Measurements from ENCODE around the gene HIGD1C.
"Not testable (repeated sequence)": the region's sequence is repeated elsewhere in the genome, so short reads cannot be mapped to it uniquely, and the experiment has no call there.

HIGD1C gene

GRCh38 chr12:51004504-51004903 is 52.2 kb downstream of the HIGD1C start:
- peaks cover 24% of the 10 kb centered on the region for H3K4me1 ChIP-seq (ENCODE audit: insufficient read depth, low read length)
- H3K4me3 ChIP-seq (ENCODE audit: low read length): no peak overlapping the region
- 83% methylated on average over 6 of the region's 6 CpGs for WGBS
- no peaks in the 10 kb centered on the region for H3K27me3 ChIP-seq (ENCODE audit: insufficient read depth, low read length)
- peaks cover 57% of the 10 kb centered on the region for H3K36me3 ChIP-seq (ENCODE audit: insufficient read depth, low read length)
- peak overlapping the region; percentile 54; the same call in 1 of the 2 replicates for H3K27ac ChIP-seq (ENCODE audit: low read depth, low read length)
- H3K9me3 ChIP-seq (ENCODE audit: insufficient read depth, low read depth, low read length): no peaks in the 10 kb centered on the region
- H3K9ac ChIP-seq (ENCODE audit: low read depth, low read length): peak overlapping the region; percentile 2; the same call in 1 of the 2 replicates

- Histone ChIP-seq H3K36me3 (ENCODE audit: insufficient read depth, low read length) (peaks cover 54% of the 10 kb centered on the region), H3K9me3 (ENCODE audit: insufficient read depth, low read depth, low read length) (no peaks in the 10 kb centered on the region), H3K27ac (ENCODE audit: low read depth, low read length) (peak overlapping the region; percentile 54), H3K27me3 (ENCODE audit: insufficient read depth, low read length) (no peaks in the 10 kb centered on the region), H3K4me1 (ENCODE audit: insufficient read depth, low read length) (peaks cover 26% of the 10 kb centered on the region), H3K9ac (ENCODE audit: low read depth, low read length) (peak overlapping the region; percentile 2; the same call in 1 of the 2 replicates), H3K4me3 (ENCODE audit: low read length) (no peak overlapping the region)
- 95% methylated on average over 3 of the region's 3 CpGs for WGBS
These were observed 52.7 kb downstream of the HIGD1C start for GRCh38 chr12:51005030-51005429.

GRCh38 chr12:51005671-51006070 is 53.3 kb downstream of the HIGD1C start:
- Histone ChIP-seq H3K9ac (ENCODE audit: low read depth, low read length) (peak overlapping the region; percentile 2; the same call in 1 of the 2 replicates), H3K4me1 (ENCODE audit: insufficient read depth, low read length) (peaks cover 26% of the 10 kb centered on the region), H3K27me3 (ENCODE audit: insufficient read depth, low read length) (no peaks in the 10 kb centered on the region), H3K36me3 (ENCODE audit: insufficient read depth, low read length) (peaks cover 48% of the 10 kb centered on the region), H3K27ac (ENCODE audit: low read depth, low read length) (peak overlapping the region; percentile 54), H3K9me3 (ENCODE audit: insufficient read depth, low read depth, low read length) (no peaks in the 10 kb centered on the region), H3K4me3 (ENCODE audit: low read length) (no peak overlapping the region)
- WGBS: 97% methylated on average over 3 of the region's 3 CpGs

GRCh38 chr12:51008329-51009055 is 56.1 kb downstream of the HIGD1C start:
- no peak overlapping the region for H3K4me3 ChIP-seq (ENCODE audit: low read length)
- H3K9me3 ChIP-seq (ENCODE audit: insufficient read depth, low read depth, low read length): no peaks in the 10 kb centered on the region
- H3K9ac ChIP-seq (ENCODE audit: low read depth, low read length): peak overlapping the region; percentile 32; the same call in 1 of the 2 replicates
- WGBS: no CpG with 5 or more reads among the region's 1 CpG
- peaks cover 42% of the 10 kb centered on the region for H3K36me3 ChIP-seq (ENCODE audit: insufficient read depth, low read length)
- H3K27ac ChIP-seq (ENCODE audit: low read depth, low read length): no peak overlapping the region
- no peaks in the 10 kb centered on the region for H3K27me3 ChIP-seq (ENCODE audit: insufficient read depth, low read length)
- peaks cover 38% of the 10 kb centered on the region for H3K4me1 ChIP-seq (ENCODE audit: insufficient read depth, low read length)

- WGBS: 79% methylated on average over 8 of the region's 8 CpGs
- peaks cover 38% of the 10 kb centered on the region for H3K4me1 ChIP-seq (ENCODE audit: insufficient read depth, low read length)
These were observed 56.7 kb downstream of the HIGD1C start for GRCh38 chr12:51009056-51009440.

GRCh38 chr12:51011955-51012354 is 59.6 kb downstream of the HIGD1C start:
- WGBS: 74% methylated on average over 4 of the region's 4 CpGs

More at GRCh38 chr12:51009056-51009440, 56.7 kb downstream of the HIGD1C start:
- Histone ChIP-seq H3K9me3 (ENCODE audit: insufficient read depth, low read depth, low read length) (no peaks in the 10 kb centered on the region), H3K9ac (ENCODE audit: low read depth, low read length) (peak overlapping the region; percentile 32; the same call in 1 of the 2 replicates), H3K27me3 (ENCODE audit: insufficient read depth, low read length) (no peaks in the 10 kb centered on the region), H3K36me3 (ENCODE audit: insufficient read depth, low read length) (peaks cover 38% of the 10 kb centered on the region), H3K4me3 (ENCODE audit: low read length) (no peak overlapping the region), H3K27ac (ENCODE audit: low read depth, low read length) (no peak overlapping the region)

GRCh38 chr12:51012570-51013236 is 60.4 kb downstream of the HIGD1C start:
- WGBS: 96% methylated on average over 2 of the region's 5 CpGs
- no peaks in the 10 kb centered on the region for H3K9me3 ChIP-seq (ENCODE audit: insufficient read depth, low read depth, low read length)
- no peak overlapping the region for H3K27ac ChIP-seq (ENCODE audit: low read depth, low read length)

More at GRCh38 chr12:51011955-51012354, 59.6 kb downstream of the HIGD1C start:
- H3K36me3 ChIP-seq (ENCODE audit: insufficient read depth, low read length): peaks cover 15% of the 10 kb centered on the region
- H3K9me3 ChIP-seq (ENCODE audit: insufficient read depth, low read depth, low read length): no peaks in the 10 kb centered on the region
- peaks cover 27% of the 10 kb centered on the region for H3K4me1 ChIP-seq (ENCODE audit: insufficient read depth, low read length)
- H3K4me3 ChIP-seq (ENCODE audit: low read length): no peak overlapping the region
- H3K27me3 ChIP-seq (ENCODE audit: insufficient read depth, low read length): no peaks in the 10 kb centered on the region
- H3K9ac ChIP-seq (ENCODE audit: low read depth, low read length): no peak overlapping the region
- H3K27ac ChIP-seq (ENCODE audit: low read depth, low read length): no peak overlapping the region

GRCh38 chr12:51013441-51013840 is 61.1 kb downstream of the HIGD1C start:
- peaks cover under 1% of the 10 kb centered on the region; the same call in 1 of the 2 replicates for H3K36me3 ChIP-seq (ENCODE audit: insufficient read depth, low read length)
- H3K4me1 ChIP-seq (ENCODE audit: insufficient read depth, low read length): peaks cover 25% of the 10 kb centered on the region
- H3K9ac ChIP-seq (ENCODE audit: low read depth, low read length): no peak overlapping the region
- 96% methylated on average over 7 of the region's 7 CpGs for WGBS
- H3K27ac ChIP-seq (ENCODE audit: low read depth, low read length): no peak overlapping the region
- no peaks in the 10 kb centered on the region for H3K9me3 ChIP-seq (ENCODE audit: insufficient read depth, low read depth, low read length)
- H3K27me3 ChIP-seq (ENCODE audit: insufficient read depth, low read length): no peaks in the 10 kb centered on the region
- no peak overlapping the region for H3K4me3 ChIP-seq (ENCODE audit: low read length)

More at GRCh38 chr12:51012570-51013236, 60.4 kb downstream of the HIGD1C start:
- Histone ChIP-seq H3K36me3 (ENCODE audit: insufficient read depth, low read length) (peaks cover 8% of the 10 kb centered on the region), H3K9ac (ENCODE audit: low read depth, low read length) (no peak overlapping the region), H3K4me3 (ENCODE audit: low read length) (no peak overlapping the region), H3K27me3 (ENCODE audit: insufficient read depth, low read length) (no peaks in the 10 kb centered on the region), H3K4me1 (ENCODE audit: insufficient read depth, low read length) (peaks cover 27% of the 10 kb centered on the region)

- not testable (repeated sequence) for H3K9me3 ChIP-seq (ENCODE audit: insufficient read depth, low read depth, low read length); H3K27ac ChIP-seq (ENCODE audit: low read depth, low read length); H3K27me3 ChIP-seq (ENCODE audit: insufficient read depth, low read length); H3K4me3 ChIP-seq (ENCODE audit: low read length); H3K36me3 ChIP-seq (ENCODE audit: insufficient read depth, low read length); H3K9ac ChIP-seq (ENCODE audit: low read depth, low read length)
- WGBS: 90% methylated on average over 9 of the region's 9 CpGs
- peaks cover 15% of the 10 kb centered on the region for H3K4me1 ChIP-seq (ENCODE audit: insufficient read depth, low read length)
These were observed 62.1 kb downstream of the HIGD1C start for GRCh38 chr12:51014467-51014866.

- no peak overlapping the region for H3K9ac ChIP-seq (ENCODE audit: low read depth, low read length)
- no peaks in the 10 kb centered on the region for H3K27me3 ChIP-seq (ENCODE audit: insufficient read depth, low read length)
- H3K36me3 ChIP-seq (ENCODE audit: insufficient read depth, low read length): no peaks in the 10 kb centered on the region
- H3K4me1 ChIP-seq (ENCODE audit: insufficient read depth, low read length): peaks cover 6% of the 10 kb centered on the region; the same call in 1 of the 2 replicates
- no peaks in the 10 kb centered on the region for H3K9me3 ChIP-seq (ENCODE audit: insufficient read depth, low read depth, low read length)
- H3K4me3 ChIP-seq (ENCODE audit: low read length): no peak overlapping the region
- H3K27ac ChIP-seq (ENCODE audit: low read depth, low read length): no peak overlapping the region
These were observed 65.1 kb downstream of the HIGD1C start for GRCh38 chr12:51017452-51017851.

- no peak overlapping the region for H3K27ac ChIP-seq (ENCODE audit: low read depth, low read length)
- H3K4me3 ChIP-seq (ENCODE audit: low read length): no peak overlapping the region
- no peak overlapping the region for H3K9ac ChIP-seq (ENCODE audit: low read depth, low read length)
- 98% methylated on average over 2 of the region's 2 CpGs for WGBS
- H3K9me3 ChIP-seq (ENCODE audit: insufficient read depth, low read depth, low read length): no peaks in the 10 kb centered on the region
- H3K27me3 ChIP-seq (ENCODE audit: insufficient read depth, low read length): no peaks in the 10 kb centered on the region
- H3K36me3 ChIP-seq (ENCODE audit: insufficient read depth, low read length): no peaks in the 10 kb centered on the region
- peaks cover 1% of the 10 kb centered on the region; the same call in 1 of the 2 replicates for H3K4me1 ChIP-seq (ENCODE audit: insufficient read depth, low read length)
These were observed 66.6 kb downstream of the HIGD1C start for GRCh38 chr12:51018956-51019355.

All from HUES64 (cell line).